Activated CD4-positive, alpha-beta T cell treated with anti-CD3 and anti-CD28 coated beads for 48 hours (primary cell): ENCODE measurements around the gene AMHR2.
"Not testable (repeated sequence)": the region's sequence is repeated elsewhere in the genome, so short reads cannot be mapped to it uniquely, and the experiment has no call there.

ENCODE experiments used
- DNase-seq: peaks from one replicate; pipeline ENCODE4 v3.0.0-alpha.2; 2020

Gene AMHR2

GRCh38 chr12:53423597-53423996, at the start of gene AMHR2:
AMHR2 (plus strand) TSS chr12:53423855; CDS start chr12:53423935, 80 bp downstream.
- no peak for DNase-seq

GRCh38 chr12:53374277-53374676, 49.4 kb upstream of the AMHR2 start:
- not testable (repeated sequence) for DNase-seq

- no peak for DNase-seq
These were observed 46.9 kb upstream of the AMHR2 start for GRCh38 chr12:53376747-53377146.

DNA sequence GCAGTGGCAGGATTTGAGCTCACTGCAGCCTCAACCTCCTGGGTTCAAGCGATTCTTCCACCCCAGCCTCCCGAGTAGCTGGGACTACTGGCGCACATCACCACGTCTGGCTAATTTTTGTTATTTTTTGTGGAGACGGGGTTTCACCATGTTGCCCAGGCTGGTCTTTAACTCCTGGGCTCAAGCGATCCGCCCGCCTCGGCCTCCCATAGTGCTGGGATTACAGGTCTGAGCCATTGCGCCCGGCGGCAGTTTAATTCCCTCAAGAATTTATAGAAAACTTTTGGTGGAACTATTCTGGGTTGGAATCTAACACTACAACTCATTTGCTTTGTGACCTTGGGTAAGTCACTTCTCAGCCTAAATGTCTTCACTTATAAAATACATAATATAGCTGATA, 45.4 kb upstream of the AMHR2 start:
- no peak for DNase-seq

DNA sequence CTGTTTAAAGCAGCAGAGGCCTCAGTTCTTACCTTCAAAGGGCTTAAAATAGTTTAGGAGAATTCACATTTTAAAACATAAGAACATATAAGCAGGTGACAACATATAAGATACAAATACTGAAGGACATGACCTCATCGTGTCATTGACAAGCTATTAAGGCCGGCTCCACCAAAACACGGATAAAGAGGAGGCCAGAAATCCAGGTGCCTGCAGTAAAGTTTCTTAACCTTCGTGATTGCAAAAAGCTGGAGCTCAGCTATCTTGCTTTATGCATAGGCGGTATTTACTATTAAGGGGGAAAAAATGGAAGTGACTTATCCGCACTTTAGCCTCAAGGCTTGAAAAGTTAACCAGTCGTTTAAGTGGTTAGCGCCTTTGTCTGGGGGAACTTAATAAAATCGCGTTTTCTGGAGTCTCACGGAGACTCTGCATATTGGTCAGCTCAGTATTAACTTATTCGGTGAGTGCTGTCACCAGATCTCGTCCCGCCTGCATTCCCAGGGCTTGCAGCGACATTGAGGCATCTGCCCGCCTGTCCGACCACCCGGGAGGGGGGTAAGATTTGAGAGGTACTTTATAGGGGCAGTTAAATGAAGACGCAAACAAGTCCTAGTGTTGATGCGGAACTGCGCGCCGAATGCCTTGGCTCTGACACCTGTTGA, 44.8 kb upstream of the AMHR2 start:
- DNase-seq = no peak

DNA sequence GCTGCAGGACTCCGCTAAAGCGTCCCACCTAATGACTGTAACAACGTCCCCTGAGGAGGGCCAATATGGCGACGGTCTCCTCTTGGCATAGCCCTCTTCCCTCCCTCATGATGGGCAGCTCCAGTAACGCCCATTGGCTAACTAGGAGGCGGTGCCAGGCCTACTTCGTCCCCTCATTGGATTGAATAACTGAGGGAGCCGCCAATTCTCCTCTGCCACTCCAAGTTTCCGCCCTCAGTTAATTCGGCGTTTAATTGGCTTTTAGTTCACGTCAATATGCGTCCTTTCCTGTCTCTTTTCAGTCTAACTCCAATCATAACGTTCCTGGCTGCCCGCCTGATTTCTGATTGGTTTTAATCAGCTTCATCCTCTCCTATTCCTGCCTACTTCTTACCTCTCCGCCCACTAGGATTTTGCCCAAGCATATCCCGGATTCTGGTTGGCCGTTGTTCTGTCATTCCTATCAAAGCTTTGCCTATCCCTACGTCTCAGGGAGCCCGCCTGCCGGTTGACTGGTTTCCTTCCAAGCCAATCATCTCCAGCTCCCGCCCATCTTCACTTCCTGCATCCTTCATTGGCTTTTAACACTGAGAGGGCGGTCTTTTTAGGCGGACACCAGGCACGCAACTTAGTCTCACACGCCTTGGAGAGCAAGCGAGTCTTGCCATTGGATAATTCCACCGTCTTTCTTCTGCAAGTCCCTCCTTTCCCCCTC, 44.1 kb upstream of the AMHR2 start:
- DNase-seq = peak; percentile 95

GRCh38 chr12:53380104-53380793, 43.4 kb upstream of the AMHR2 start, which contains the start of gene SP1:
SP1 (plus strand) TSS chr12:53380176; CDS start chr12:53380292, 116 bp downstream.
- peak; percentile 100 for DNase-seq

DNA sequence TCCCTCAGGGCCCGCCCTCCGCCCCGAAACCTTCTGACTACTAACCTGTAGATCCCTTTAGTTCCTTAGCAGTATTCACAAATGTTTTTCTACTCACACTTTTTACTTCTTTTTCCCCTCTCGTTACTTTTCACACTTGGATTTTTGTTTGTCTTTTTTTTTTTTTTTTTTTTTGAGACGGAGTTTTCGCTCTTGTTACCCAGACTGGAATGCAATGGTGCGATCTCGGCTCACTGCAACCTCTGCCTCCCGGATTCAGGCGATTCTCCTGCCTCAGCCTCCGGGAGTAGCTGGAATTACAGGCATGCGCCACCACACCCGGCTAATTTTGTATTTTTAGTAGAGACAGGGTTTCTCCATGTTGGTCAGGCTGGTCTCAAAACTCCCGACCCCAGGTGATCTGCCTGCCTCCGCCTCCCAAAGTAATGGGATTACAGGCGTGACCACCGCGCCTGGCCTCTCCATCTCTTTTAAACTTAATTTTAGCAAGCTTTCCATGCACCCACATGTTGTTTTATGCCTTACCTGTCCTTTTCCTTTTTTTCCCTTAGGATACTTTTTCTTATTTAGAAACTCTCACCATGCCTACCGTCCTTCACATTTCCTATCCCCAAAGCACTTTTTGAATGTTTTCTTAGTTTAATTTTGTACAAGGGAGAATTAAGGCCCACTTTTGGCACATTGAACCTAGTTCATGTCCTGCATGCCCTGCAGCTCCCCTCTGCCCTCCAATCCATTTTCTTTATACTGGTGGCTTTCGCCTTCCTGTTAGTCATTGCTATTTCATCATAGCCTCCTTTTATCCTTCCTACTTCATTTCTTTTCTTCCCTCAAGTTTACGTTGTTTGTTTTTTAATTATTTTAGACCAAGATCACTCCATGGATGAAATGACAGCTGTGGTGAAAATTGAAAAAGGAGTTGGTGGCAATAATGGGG, 42.6 kb upstream of the AMHR2 start:
- no peak for DNase-seq

DNA sequence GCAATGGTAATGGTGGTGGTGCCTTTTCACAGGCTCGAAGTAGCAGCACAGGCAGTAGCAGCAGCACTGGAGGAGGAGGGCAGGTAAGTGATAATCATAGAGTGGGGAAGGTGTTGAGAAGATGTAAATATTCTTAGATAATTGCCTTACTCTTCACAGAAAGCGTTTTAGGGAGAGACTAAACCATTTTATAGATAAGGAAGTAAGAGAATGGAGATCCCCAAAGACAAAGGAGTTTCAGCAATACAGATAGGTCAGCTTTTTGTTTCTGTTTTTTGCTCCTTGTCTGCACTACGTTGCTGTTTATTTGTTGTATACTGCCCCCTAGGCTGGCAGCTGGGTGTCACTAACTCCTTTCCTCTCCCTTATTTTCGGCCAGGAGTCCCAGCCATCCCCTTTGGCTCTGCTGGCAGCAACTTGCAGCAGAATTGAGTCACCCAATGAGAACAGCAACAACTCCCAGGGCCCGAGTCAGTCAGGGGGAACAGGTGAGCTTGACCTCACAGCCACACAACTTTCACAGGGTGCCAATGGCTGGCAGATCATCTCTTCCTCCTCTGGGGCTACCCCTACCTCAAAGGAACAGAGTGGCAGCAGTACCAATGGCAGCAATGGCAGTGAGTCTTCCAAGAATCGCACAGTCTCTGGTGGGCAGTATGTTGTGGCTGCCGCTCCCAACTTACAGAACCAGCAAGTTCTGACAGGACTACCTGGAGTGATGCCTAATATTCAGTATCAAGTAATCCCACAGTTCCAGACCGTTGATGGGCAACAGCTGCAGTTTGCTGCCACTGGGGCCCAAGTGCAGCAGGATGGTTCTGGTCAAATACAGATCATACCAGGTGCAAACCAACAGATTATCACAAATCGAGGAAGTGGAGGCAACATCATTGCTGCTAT, 41.7 kb upstream of the AMHR2 start:
- peak; percentile 50 for DNase-seq

GRCh38 chr12:53383258-53383657, 40.4 kb upstream of the AMHR2 start:
- no peak for DNase-seq

- DNase-seq = not testable (repeated sequence)
These were observed 37.3 kb upstream of the AMHR2 start for GRCh38 chr12:53386381-53386780.

- no peak for DNase-seq
These were observed 34.7 kb upstream of the AMHR2 start for GRCh38 chr12:53388932-53389331.

DNA sequence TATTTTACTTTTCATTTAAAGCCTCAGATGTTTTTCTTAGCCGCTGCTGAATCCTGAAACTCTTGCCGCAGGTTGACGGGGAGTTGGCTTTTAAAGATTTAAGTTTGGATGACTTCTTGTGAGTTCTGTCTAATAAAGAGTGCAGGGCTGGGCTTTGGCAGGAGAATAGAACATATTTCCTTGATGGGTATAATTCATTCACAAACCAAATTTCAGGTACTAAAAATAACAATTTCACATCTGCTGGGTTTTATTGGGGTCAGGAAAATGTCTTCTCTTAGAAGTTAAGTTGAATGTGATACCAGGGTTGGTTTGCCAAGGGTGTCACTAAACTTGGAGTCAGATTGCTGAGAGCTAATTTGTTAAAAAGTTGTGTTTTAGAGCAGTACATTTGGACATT, 34.0 kb upstream of the AMHR2 start:
- no peak for DNase-seq

GRCh38 chr12:53391724-53392123, 31.9 kb upstream of the AMHR2 start:
- no peak for DNase-seq

GRCh38 chr12:53399896-53400295, 23.8 kb upstream of the AMHR2 start:
- DNase-seq = no peak

GRCh38 chr12:53402351-53402750, 21.3 kb upstream of the AMHR2 start:
- DNase-seq = not testable (repeated sequence)

DNA sequence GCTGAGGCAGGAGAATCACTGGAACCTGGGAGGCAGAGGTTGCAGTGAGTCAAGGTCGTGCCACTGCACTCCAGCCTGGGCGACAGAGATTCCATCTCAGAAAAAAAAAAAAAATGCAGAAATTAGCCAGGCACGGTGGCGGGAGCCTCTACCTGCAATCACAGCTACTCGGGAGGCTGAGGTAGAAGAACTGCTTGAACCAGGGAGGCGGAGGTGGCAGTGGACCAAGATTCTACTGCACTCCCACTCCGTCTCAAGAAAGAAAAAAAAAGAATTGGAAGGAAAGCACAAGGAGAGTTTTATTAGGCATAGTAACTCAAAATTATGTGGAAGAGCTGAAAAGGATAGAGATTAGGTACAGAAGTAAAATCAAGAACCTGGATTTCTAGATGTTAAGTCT, 20.8 kb upstream of the AMHR2 start:
- no peak for DNase-seq

- DNase-seq = no peak
These were observed 12.7 kb upstream of the AMHR2 start for GRCh38 chr12:53410951-53411350.

GRCh38 chr12:53413485-53414204, 10.0 kb upstream of the AMHR2 start:
- no peak for DNase-seq

- DNase-seq = no peak
These were observed 8.8 kb upstream of the AMHR2 start for GRCh38 chr12:53414756-53415417.
